HUDEP-2 (cell line): ENCODE measurements around the gene PIP4P1.
"Not testable (repeated sequence)": the region's sequence is repeated elsewhere in the genome, so short reads cannot be mapped to it uniquely, and the experiment has no call there.

Source experiments
- DNase-seq, 76 experiments: peaks; one replicate each; lab custom pipeline; 2025; ENCODE audit not compliant: unreplicated experiment in 76 of 76; lab: John Stamatoyannopoulos, UW

PIP4P1 gene

DNA sequence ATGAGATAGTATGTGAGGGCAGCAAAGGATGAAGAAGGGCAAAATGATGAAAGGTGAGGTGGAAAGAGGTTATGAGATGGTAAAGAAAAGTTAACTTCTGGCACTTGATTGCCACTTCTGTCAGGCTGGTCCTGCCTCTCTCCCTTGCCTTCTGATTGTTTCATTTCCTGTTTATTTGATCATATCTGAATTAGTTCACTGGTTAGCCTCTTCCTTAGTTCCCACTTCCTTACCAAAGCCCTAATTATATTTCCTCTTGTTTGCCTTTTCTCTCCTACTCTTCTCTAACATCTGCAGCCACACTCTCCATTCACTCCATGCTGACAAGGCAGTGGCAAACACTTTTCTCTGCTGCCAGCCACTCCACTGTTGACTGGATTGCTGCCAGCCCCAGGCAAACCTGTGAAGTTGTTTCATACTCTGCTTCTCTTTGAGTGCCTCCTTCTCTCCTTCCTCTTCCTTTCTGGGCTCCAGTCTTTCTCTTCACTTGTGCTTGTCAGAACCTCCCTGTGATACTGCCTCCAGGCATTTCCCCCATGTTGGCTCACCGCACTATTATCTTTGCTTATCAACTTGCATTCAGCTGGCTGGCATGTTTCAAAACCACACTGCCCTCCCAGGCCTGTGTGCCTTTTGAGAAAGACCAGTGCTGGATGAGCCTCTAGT is 16.1 kb upstream of the PIP4P1 start:
- peak in 74 of 76 experiments; percentile 36 to 94 (median 81) for DNase-seq

DNA sequence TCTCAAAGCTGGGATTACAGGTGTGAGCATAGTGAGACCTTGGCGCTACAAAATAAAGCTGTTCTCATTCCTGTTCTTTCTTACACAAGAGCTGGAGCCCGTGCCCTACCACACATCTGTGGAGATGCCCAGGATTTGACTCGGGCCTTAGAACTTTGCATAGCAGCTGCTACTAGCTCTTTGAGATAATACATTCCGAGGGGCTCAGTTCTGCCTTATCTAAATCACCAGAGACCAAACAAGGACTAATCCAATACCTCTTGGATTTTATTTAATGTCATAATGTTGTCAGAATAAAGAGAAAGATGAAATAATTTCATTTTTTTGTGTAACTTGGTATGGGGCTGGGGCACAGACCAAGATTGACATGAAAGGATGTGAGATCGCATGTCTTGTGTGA is 15.5 kb upstream of the PIP4P1 start:
- DNase-seq, result peak in 17 of 76 experiments; percentile 7 to 60 (median 33)

DNA sequence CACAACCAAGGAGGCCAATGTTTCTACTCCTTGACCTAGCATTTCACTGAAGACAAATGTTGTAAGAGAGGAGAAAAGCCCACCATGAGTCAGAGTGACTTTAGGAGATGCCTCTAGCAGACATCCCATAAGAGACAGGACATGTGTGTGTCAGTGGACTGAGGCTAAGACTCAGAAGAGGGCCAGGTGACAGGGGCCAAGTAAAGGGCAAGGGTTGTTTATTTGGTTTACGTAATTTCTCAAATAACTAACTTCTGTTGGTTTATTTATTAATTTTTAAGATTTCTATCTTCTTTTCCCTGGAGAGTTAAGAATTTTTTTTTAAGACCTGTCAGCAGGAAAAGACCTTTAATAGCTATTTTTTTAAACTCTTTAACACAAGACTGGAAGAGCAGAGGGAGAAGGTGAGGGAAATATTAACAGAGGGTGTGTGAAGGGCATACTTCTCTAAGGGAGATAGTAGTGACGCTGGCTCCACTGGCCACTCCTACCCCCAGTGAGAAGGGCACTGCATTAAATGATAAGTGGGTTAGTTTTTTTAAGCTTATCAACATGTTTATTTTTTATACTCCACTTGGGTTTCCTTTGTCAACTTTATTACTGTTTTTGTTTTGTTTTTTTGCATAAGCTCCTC is 11.4 kb upstream of the PIP4P1 start:
- peak in 13 of 76 experiments; percentile 6 to 38 (median 15) for DNase-seq

DNA sequence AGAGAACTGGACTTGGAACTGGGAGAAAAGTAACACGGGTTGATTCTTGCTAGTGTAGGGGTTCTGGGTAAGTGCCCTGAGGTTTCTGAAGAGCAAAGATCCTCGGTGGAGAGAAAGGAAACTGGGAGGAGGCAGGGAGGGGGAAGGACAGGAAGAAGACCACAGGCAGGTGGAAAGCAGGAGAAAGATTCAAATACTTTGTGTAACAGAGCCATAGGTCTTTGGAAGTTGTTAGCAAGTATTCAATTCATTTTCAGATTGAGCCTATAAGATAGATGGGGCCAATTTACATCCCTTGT is 9.3 kb upstream of the PIP4P1 start:
- no peak for DNase-seq

DNA sequence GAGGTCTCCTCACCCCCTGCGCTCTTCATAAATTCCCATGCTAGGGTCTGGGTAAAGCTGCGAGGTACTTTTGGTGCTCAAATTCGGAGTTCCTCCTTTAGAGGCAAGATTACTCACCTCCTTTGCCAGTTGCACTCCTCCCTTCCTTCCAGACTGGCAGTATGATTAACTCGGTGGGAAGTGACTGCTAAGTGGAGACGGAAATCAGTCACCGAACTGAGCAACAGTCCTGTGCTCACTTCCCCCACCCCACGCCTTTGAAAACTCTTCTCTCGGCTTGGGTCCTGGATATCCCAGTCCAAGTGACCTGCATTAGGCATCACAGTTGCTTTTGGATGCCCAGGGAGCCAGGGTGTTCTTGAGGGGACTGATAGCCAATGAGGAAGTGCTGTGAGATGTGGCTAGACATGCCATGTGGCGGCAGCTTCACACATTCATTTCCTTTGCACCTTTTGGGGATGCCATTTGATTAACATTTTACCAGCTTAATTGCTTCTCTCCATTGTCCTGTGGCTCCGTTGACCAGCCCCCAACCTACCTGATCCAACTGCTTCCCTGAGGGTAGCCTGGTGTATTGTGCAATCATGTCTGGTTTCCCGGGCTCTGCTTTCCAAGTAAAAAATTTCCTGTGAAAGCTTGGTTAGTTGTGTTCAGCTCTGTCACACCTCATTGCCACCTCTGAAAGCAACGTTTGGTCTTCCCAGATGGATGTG is 8.8 kb upstream of the PIP4P1 start:
- DNase-seq, result peak in 49 of 76 experiments; percentile 9 to 71 (median 39)

DNA sequence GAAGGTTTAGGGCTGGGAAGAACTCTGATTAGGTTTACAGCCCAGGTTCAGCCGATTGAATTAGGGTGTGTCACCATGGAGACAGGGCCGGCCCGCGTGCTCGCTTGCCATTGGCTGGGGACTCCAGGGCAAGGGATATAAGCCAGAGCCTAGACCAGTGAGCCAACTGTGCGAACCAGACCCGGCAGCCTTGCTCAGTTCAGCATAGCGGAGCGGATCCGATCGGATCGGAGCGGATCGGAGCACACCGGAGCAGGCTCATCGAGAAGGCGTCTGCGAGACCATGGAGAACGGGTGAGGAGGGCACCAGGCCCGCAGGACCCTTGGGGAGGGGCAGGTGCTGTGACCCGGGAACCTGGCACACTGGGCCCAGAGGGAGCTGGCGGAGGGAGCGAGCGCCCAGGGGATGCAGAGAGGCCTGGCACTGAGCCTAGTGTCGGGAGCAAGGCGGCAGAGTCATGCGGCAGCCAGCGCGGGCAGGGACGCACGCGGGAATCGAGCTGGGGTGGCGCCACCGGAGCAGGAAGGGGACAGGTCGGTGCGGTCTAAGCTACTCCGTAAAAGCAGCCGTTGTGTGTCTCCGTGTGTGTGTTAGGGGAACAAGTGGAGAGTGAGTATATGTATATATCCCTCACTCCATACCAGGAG is 8.1 kb upstream of the PIP4P1 start, which contains the start of gene PNP:
Gene PNP, plus strand, starts transcription at position 165 of the 648 bp plus-strand sequence. Its CDS starts 119 bp downstream, at position 284.
- DNase-seq, result peak in 74 of 76 experiments; percentile 25 to 93 (median 87)

GRCh38 chr14:20468764-20469241 is 7.6 kb upstream of the PIP4P1 start:
- no peak for DNase-seq

DNA sequence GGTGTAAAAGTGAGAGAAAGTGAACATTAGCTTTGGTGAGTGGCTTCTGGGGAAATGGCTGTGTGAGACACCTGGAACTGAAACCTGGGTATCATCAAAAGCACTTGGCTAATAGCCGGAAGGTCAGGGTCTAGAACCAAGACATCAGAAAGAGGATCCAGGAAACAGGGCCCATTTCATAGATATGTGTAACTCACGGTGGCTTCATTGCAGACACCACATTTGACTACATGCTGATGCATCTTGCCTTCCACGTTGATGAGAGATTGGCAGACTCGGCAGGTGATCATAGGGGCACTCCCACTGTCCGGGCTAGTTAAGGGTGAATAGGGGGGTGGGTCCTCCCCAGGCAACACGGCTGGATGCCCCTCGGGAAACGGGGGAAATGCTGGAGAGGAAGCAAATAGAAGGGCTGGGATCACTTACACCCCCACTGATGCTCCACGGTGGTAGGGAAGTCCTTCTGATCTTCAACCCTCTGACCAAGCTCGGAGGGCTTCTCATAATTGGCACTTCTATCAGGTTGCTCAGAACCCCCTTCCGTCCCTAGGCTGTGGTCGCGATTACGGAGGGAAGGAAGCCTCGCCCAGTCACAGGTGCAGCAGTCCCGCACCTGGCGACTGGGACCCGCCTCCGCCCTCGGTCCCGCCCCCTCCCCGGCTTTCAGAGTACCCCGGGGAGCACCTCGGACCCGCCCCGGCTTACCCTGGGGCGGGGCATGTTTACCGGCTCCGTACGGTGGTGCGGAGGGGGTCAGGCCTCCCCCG is 593 bp downstream of the PIP4P1 start:
- peak in 2 of 76 experiments; percentile 19 to 32 for DNase-seq

DNA sequence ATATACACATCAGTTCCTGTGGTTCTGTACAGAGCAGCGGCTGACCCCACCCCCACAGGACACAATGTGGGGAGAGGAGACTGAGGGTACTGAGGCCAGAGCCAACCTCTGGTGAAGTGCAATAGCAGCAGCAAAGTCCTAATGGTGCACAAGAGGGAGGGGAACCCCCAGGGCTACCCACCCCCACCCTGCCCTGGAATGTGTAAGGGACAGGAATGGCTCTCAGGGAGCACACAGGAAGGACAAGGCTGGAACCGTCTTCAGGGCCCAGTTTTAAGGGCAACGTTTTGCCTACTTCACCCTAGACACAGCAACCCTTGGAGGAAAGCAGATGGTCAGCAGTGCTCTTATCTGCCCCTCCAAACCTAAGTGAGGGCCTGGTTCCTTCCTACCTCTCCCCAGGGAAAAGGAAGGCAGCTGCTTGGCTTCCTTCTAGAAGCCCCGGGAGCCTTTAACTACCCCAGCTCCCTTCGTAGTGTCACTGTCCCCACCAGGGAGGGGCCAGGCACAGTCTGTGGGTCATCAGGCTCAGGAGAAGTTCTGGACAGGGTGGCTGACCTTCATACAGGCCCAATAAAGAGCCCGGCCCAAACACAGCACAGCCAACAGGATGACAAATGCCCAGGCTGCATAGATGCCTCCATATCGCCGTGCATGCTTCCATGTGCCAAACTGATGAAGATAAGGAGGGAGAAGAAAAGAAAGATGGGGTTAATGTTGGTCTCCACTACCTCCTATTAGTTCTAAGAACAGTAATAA is 3.0 kb downstream of the PIP4P1 start:
- DNase-seq, result no peak

DNA sequence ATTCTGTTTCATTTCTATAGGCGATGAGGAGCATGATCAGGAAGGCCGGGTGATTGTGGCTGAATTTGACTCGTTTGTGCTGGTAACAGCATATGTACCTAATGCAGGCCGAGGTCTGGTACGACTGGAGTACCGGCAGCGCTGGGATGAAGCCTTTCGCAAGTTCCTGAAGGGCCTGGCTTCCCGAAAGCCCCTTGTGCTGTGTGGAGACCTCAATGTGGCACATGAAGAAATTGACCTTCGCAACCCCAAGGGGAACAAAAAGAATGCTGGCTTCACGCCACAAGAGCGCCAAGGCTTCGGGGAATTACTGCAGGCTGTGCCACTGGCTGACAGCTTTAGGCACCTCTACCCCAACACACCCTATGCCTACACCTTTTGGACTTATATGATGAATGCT is 4.3 kb downstream of the PIP4P1 start:
- no peak for DNase-seq

DNA sequence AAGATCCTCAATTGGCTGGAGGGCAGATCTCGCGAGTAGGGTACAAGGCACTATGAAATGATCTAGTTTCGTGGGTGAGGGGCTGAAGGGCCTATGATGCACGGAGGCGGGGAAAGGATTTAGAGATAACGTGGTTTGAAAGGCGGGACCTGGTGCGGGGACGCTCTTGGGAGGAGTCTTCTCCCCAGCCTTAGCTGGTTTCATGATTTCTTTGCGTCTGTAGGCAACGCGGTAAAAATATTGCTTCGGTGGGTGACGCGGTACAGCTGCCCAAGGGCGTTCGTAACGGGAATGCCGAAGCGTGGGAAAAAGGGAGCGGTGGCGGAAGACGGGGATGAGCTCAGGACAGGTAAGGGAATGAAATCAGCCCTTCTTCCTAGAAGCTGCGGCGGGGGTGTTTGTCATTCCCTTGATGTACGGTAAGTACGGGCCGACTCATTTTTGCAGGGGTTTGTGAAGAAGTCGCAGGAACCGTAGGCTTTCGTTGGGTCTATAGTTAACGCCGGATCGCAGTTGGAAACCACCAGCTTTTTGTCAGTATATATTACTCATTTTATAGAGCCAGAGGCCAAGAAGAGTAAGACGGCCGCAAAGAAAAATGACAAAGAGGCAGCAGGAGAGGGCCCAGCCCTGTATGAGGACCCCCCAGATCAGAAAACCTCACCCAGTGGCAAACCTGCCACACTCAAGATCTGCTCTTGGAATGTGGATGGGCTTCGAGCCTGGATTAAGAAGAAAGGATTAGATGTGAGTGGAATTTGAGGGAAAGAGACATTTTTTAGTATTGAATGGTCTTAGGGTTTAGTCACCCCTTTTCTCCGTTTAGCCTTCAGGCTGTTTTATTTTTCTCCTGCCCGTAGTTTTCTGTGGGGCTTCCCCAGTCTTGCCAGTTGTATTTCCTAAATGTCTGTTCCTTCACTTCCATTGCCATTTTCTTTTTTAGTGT is 5.6 kb downstream of the PIP4P1 start:
- DNase-seq, result peak in 67 of 76 experiments; percentile 39 to 95 (median 84)

GRCh38 chr14:20454516-20455354 is 6.5 kb downstream of the PIP4P1 start, which contains the start of the genes APEX1 and OSGEP:
TSS of gene APEX1 (plus strand) at chr14:20455226. CDS start at chr14:20455646, 420 bp downstream.
TSS of gene OSGEP (minus strand) at chr14:20454812. CDS start at chr14:20454683, 129 bp downstream.
- DNase-seq, result peak; percentile 84 to 99 (median 96)

DNA sequence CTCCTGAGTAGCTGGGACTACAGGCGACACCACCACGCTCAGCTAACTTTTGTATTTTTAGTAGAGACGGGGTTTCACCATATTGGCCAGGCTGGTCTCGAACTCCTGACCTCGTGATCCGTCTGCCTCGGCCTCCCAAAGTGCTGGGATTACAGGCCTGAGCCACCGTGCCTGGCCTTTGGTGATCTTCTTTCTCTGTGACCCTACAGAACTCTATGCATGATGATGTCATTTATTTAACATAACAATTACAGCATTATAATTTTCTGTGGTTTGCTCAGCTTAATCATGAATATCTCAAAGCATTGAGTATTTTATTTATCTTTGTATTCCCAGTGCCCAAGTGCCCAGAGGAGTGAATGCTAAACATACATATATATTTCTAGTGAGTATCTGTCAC is 8.4 kb downstream of the PIP4P1 start:
- not testable (repeated sequence) for DNase-seq

DNA sequence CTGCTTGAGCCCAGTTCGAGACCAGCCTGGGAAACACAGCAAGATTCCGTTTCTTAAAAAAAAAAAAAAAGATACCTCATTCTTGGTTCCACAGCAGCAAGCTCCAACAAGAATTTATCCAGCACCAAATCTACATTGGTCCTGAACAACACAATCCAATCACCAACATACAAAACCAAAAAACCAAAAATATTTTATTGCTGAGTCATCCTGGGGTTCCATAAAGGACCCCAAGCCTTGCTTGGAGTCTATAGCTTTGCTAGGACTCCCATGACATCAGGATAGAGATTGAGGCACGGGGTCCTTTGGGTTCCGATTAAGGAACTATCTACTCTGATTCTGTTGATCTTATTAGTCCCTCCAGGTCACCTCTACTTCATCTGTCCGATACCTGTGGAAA is 14.3 kb downstream of the PIP4P1 start:
- no peak for DNase-seq

DNA sequence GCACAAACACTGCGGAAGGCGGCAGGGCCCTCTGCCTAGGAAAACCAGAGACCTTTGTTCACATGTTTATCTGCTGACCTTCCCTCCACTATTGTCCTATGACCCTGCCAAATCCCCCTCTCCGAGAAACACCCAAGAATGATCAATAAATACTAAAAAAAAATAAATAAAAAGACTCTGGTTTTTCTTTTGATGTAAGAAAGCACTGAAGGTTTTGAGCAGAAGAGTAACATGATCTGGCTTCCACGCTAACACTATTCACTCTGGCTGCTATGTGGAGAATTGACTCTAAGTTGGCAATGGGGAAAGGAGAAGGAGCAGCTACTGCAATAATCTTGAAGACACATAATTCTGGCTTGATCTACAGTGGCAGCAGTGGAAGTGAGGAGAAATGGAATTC is 17.6 kb downstream of the PIP4P1 start:
- not testable (repeated sequence) for DNase-seq

DNA sequence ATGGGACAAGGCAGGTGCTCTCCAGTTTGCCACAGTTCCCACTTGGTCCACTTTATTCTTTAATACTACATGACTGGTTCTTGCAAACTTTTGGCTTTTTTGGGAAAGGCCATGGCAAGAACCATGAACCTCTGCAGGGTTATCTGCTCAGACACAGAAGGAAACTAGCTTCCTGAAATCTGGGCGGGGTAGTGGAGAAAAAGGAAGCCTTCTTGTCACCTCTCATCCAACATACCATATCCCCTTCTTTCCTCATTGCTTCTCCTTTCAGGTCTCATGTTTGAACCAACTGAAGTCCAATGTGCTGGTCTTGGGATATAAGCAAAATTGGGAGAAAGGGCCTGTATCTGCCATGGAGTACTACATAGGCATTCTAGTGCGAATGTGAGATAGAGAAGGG is 19.8 kb downstream of the PIP4P1 start:
- DNase-seq, result no peak

- DNase-seq, result no peak
Measured at GRCh38 chr14:20440882-20441281, 20.4 kb downstream of the PIP4P1 start.
